Hematopoietic multipotent progenitor cell treated with erythropoietin and hydrocortisone succinate and interleukin-3 and kit ligand, for 17 days (in vitro differentiated cells): ENCODE data around the gene SPATS2.

Experiments used
- DNase-seq: peaks from one replicate; pipeline ENCODE4 v3.0.0-alpha.2; 2015; ENCODE audit warnings: low spot score

SPATS2 gene

GRCh38 chr12:49335955-49336644, 31.2 kb upstream of the SPATS2 start:
- DNase-seq, result no peak

- DNase-seq, result peak; percentile 63
Measured at GRCh38 chr12:49336645-49337584, 30.3 kb upstream of the SPATS2 start, which contains the start of gene C1QL4. C1QL4 (minus strand) TSS chr12:49337188; CDS start chr12:49336477, 711 bp downstream.

GRCh38 chr12:49338830-49339463, 28.3 kb upstream of the SPATS2 start:
- DNase-seq, result no peak

- no peak for DNase-seq
Measured at GRCh38 chr12:49339464-49339861, 27.8 kb upstream of the SPATS2 start.

- DNase-seq, result no peak
Measured at GRCh38 chr12:49340095-49340870, 27.0 kb upstream of the SPATS2 start.

- no peak for DNase-seq
Measured at GRCh38 chr12:49340971-49341776, 26.1 kb upstream of the SPATS2 start.

GRCh38 chr12:49341777-49342065, 25.5 kb upstream of the SPATS2 start:
- no peak for DNase-seq

GRCh38 chr12:49342066-49342913, 25.0 kb upstream of the SPATS2 start:
- peak; percentile 76 for DNase-seq

GRCh38 chr12:49342914-49343731, 24.1 kb upstream of the SPATS2 start:
- no peak for DNase-seq

- no peak for DNase-seq
Measured at GRCh38 chr12:49344486-49345050, 22.7 kb upstream of the SPATS2 start.

GRCh38 chr12:49345051-49345824, 22.0 kb upstream of the SPATS2 start:
- DNase-seq, result no peak

GRCh38 chr12:49345825-49346658, 21.2 kb upstream of the SPATS2 start:
- DNase-seq, result no peak

- DNase-seq, result no peak
Measured at GRCh38 chr12:49346659-49347310, 20.5 kb upstream of the SPATS2 start, which contains the start of gene DNAJC22. DNAJC22 (plus strand) TSS chr12:49346888; CDS start chr12:49348873, 1,985 bp downstream.

GRCh38 chr12:49347311-49348193, 19.7 kb upstream of the SPATS2 start:
- peak; percentile 72 for DNase-seq

- no peak for DNase-seq
Measured at GRCh38 chr12:49348781-49349180, 18.5 kb upstream of the SPATS2 start.

- DNase-seq, result no peak
Measured at GRCh38 chr12:49349266-49349665, 18.0 kb upstream of the SPATS2 start.
